ENCODE measurements around the gene CSRNP3.

The CSRNP3 gene

DNA sequence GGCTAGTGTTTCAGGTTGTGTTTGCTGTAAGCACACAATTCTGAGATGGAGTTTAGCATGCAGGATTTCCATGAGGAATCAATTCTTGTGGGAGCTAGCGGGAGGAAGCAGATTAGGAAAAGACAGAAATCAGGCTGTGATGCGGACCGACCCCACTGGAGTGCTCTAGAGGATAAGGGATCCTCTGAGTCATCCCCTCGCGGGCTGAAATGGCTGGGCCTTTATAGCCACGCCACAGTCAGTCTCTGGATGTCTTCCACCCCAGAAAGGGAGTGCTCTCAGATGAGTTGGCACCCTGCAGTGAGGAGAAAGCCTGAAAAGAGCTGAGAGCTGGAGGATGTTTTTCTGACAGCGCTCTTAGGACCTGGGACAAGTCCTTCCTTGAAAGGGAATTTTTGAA is 222.1 kb downstream of the CSRNP3 start:
- DNase-seq, result no peak

DNA sequence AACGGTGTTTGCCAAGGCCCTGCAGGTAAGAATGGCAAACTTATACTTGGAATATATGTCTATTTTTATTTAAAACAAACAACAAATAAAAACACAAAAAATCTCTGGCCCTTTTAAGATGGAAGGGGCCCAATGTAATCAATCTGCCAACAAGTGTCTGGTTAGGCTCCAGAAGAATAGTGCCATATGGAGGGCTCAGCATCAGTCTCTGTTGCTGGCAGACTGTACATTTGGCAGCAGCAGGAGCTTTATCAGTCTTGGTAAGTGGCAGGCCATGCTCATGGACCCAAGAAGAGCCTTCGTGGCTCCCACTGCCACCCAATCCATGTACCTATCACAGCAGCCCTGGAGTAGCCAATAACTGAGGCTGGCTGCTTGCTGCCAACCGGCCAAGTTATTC is 223.4 kb downstream of the CSRNP3 start:
- no peak for DNase-seq

DNA sequence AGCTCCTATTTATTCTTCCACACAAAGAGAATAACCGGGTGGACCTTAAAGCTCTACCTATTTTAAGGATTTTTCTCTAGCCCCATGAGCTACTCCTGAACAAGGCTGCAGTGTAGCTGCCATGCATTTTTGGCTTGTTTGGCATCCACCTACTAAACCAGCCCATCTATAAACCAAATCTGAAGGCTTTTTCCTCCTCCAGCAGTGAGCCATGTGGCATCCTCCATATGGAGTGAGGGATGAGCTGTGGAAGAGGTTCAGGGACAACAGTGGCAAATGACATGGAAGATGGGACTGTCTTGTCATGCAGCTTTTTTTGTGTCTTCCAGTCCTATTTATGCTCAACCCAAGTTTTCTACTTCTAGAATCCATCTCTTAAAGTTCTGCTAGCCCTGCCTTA is 224.3 kb downstream of the CSRNP3 start:
- no peak for DNase-seq

DNA sequence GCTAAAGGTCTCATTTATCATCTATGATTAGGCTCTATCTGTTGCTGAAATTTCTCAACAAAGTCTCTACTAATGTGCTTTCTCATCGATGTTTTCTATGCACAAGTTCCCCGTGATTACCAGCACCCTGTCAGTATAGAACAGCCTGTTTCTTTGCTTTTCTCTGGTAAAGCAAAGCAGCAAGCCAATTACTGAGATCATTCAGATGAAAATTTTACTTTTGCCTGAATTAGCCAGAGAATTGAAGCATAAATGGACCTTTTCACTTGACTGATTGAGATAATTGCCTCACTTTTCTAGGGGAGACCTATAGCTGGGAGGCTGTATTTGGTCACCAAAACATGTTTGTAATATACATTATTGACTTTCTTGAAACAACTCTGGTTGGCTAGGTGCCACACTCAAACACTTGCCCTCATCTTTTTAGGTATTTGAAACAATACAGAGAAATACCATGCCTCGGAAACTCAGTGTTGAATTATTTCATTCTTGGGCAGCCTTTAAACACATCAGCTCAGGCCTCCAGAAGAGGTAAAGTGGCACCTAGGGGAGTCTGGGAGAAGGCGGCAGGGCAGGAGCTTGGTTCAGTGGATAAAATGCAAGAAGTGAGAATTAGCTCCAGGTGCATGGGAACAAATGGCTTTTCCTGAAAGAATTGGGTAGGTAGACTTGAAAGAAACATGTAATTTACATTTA is 228.4 kb downstream of the CSRNP3 start:
- DNase-seq, result no peak

DNA sequence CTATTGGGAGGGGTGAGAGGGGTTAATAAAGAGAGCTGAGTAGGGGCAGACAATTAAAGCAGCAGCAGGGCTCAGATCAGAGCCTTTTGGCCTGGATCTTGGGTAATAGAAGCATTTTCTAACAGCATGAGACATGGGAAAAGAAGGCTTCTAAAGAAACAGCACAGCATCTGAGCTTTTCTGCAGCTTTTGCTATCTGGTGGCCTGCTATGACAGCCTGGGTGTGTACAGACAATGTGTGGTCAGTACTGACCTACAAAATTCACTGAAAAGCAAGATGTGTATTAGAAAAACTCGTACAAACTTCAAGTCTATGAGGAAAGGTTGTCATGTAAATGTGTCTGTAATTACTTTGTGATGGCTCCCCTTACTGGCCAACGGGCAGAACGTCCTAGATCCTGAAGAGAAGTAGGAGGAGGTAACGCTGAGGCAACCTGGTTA is 229.0 kb downstream of the CSRNP3 start:
- DNase-seq, result peak; percentile 42

DNA sequence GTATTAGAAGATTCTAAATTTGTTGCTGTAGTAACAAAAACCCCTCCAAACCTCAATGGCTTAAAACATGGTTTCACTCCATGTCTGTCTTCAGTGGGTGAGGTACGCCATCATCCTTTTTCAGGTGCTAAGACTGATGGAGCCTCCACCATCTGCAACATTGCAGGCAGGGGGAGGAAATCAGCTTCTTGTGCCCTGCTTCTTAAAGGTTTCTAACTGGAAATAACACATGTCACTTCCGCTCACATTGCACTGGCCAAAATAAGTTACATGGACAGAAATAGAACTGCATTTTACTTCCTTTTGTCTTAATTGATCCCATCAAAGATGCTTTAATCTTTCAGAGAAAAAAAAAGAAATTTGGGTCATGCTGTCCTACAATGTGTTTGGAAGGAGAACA is 230.4 kb downstream of the CSRNP3 start:
- no peak for DNase-seq

DNA sequence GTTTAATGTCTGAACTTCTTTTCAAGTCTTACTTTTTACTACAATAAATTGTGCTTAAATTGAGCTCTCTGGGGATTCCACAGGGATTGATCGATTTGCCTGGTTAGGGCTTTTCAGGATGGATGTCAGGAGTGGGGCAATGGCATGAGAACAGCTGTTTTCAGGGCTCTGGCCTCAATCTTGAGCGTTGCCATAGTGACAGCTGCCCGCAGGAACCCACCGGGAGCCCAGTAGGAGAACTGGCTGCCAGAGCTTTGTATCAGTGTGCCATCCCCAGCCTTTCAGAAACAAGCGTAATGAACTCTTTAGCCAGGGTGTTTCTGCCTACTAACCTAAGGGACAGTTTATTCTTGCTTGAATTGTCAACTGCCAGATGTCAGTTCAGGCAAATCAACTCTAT is 231.0 kb downstream of the CSRNP3 start:
- DNase-seq, result no peak

DNA sequence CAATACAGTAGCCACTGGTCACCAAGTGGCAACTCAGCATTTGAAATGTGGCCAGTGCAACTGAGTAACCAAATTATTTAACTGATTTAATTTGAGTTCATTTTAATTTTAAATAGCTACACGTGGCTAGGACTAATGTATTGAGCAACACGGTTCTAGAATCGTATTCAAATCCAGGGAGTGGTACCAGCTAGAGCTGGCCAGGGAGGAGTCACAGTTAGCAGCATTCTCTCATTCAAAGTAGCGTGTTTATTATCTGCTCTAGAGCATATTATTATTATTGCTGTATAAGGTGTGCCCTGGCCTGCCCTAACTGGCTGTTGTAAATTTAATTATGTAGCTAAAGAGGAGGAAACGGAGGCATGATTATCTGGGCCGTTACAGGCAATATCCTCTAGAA is 231.6 kb downstream of the CSRNP3 start:
- no peak for DNase-seq

DNA sequence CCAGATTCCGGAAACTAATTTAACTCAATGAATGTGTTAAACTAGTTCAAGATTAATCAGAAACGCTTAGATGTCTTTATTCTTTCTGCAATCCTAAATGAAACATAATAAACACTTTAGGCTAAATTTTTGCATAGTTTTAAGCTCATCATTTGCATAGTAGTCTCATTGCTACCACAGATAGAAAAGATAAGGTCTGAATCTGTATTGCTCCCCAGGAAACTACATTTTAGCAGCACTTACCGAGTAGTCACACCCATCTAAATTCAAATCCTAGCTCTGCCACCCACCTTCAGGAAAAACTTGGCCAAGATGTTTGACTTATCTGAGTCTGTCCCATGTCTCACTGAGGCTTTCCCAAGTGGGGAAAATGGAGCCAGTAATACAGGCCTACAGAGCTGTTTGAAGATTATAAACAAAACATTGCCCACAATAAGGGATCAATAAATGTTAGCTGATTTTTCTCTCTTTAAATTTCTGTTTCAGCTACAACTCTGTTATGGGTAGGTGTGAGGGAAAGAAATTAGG is 237.5 kb downstream of the CSRNP3 start:
- no peak for DNase-seq

DNA sequence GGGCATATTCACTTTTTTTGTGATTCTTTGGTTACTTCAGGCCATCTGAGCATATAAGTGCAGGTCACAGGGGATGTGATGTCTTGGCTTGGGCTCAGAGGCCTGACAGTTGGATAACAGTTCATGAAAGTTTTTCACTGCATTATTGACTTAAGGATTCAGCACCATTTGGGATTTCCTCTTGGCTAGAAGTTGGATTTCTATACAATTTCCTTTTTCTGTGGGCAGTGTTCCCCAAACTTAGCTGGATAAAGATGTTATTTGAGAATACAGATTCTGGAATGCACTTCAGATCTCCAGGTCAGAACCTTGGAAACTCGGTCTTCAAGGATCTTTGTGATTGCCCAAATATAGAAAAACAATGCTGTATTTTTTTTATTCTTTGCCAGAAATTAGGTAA is 246.6 kb downstream of the CSRNP3 start:
- DNase-seq, result no peak

DNA sequence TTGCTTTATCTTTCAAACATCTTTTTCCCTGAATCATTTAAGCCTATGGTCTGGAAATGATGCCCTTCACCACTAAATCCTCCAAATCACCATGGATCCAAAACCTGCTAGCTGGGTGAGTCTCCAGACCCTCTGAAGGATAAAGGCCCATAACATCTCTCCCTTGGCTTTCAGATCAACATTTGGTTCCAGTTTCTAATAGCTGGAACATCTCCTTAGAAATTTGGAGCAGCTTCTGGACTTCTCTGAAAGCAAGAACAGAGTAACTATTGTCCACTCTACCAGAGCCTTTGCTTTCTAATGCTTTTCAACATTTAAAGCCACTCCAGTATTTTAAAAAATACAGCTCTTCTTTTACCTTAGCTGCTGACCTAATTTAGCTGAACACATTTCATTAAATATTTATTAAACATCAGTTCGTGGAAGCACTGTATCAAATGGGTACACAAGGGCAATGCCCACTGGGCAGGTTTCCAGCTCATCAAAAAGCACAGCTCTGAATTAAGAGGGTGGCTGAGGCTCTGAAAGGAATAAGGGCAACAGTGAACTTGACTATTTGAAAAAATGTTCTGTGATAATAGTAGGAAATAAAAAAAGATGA is 249.2 kb downstream of the CSRNP3 start:
- DNase-seq, result no peak

DNA sequence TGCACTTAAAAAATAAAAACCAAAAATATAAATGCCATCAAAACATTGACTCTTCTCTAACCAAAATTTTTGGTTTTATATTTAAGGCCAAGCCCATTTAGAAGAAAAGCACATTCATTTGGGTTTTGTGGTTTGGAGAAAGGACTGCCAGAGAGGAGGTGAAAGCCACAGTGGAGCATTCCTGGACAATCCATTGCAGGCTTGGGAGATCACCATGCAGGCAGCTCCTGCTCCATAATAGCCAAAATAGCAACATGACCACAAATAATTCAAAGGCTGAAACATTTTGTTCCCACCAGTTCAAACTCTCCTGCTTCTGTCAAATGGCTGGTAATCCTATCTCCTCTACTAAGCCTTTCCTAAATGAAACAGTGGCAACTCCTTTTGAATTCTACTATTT is 251.0 kb downstream of the CSRNP3 start:
- DNase-seq, result no peak

DNA sequence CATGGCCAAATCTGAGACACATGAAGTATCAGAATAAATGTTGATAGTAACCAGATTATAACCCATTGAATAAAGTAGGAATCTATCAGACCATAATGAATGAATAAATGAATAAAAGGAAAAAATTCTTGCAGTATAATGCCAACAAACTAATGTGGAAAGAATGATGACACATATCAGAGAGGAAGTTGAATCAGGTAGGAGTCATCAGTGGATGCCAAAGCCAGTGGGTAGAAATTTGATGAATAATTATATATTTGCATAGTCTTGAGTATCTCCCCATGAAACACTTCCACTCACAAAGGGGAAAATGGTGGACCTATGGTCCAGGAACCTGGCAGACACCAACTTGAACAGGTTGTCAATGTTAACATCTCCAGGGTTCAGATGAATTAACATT is 255.9 kb downstream of the CSRNP3 start:
- no peak for DNase-seq

Measured in right kidney (tissue), 1 donor.